Embryonic facial prominence (tissue), 1 donor: ENCODE results near the gene DKK3.
A peak's percentile ranks its signal among the peaks of the same experiment; 100 is the strongest.

Experiments used
- DNase-seq: peaks from one replicate; pipeline ENCODE4 v3.0.0-alpha.2; 2016; ENCODE audit errors: extremely low spot score

Gene DKK3

GRCh38 chr11:12005476-12005875, 3.0 kb downstream of the DKK3 start:
- no peak for DNase-seq

GRCh38 chr11:12005061-12005460, 3.4 kb downstream of the DKK3 start:
- DNase-seq: no peak

GRCh38 chr11:12003815-12004214, 4.6 kb downstream of the DKK3 start:
- DNase-seq: no peak

- no peak for DNase-seq
Measured at GRCh38 chr11:12003336-12003735, 5.1 kb downstream of the DKK3 start.

GRCh38 chr11:12001186-12001585, 7.2 kb downstream of the DKK3 start:
- no peak for DNase-seq

- DNase-seq: no peak
Measured at GRCh38 chr11:11998091-11998781, 10.2 kb downstream of the DKK3 start.

GRCh38 chr11:11997049-11997322, 11.4 kb downstream of the DKK3 start:
- no peak for DNase-seq

GRCh38 chr11:11996321-11997048, 11.9 kb downstream of the DKK3 start:
- no peak for DNase-seq

GRCh38 chr11:11995601-11996000, 12.8 kb downstream of the DKK3 start:
- peak; percentile 52 for DNase-seq

GRCh38 chr11:11993839-11994238, 14.6 kb downstream of the DKK3 start:
- no peak for DNase-seq

GRCh38 chr11:11992257-11993212, 15.9 kb downstream of the DKK3 start:
- no peak for DNase-seq

GRCh38 chr11:11989774-11990744, 18.4 kb downstream of the DKK3 start:
- no peak for DNase-seq

- no peak for DNase-seq
Measured at GRCh38 chr11:11988681-11989261, 19.7 kb downstream of the DKK3 start.

GRCh38 chr11:11988099-11988651, 20.3 kb downstream of the DKK3 start:
- no peak for DNase-seq

- no peak for DNase-seq
Measured at GRCh38 chr11:11987503-11988022, 20.9 kb downstream of the DKK3 start.

GRCh38 chr11:11985954-11986949, 22.2 kb downstream of the DKK3 start:
- no peak for DNase-seq

GRCh38 chr11:11985016-11985715, 23.3 kb downstream of the DKK3 start:
- no peak for DNase-seq

- DNase-seq: no peak
Measured at GRCh38 chr11:11984563-11984962, 23.9 kb downstream of the DKK3 start.

GRCh38 chr11:11983427-11983826, 25.0 kb downstream of the DKK3 start:
- DNase-seq: no peak
